Panc1 (cell line): ENCODE data around the gene CPA2. TPM values are rescaled to one million over a fixed set of nuclear protein-coding genes. Genes with fewer than 3 reads are reported as not detected.
"Not testable (repeated sequence)": the region's sequence is repeated elsewhere in the genome, so short reads cannot be mapped to it uniquely, and the experiment has no call there.

Source experiments
- ATAC-seq: fragments of 200-7000 bp; cut with Tn5 transposase; 2 replicates; pipeline ENCODE4 v1.9.1; 2020; ENCODE audit warnings: mild to moderate bottlenecking, moderate library complexity
- BruUV-seq: library from RNA; stranded (reverse); fragments of 400-500 nt; replicated peaks from 2 replicates; lab custom pipeline; 2021; lab: Mats Ljungman, UMichigan
- CTCF ChIA-PET: fragments of 300-600 bp; sonication (Branson Sonifier 250); formaldehyde crosslinking; loops from one replicate; lab custom pipeline; 2022; ENCODE audit warnings: antibody characterized with exemption; lab: Charles Lee
- POLR2A ChIA-PET: fragments of 300-600 bp; sonication (Branson Sonifier 250); formaldehyde crosslinking; loops from one replicate; lab custom pipeline; 2022; ENCODE audit warnings: antibody characterized with exemption; lab: Charles Lee
- DNase-seq: peaks from one replicate; pipeline ENCODE4 v3.0.0-alpha.2; 2010; ENCODE audit warnings: low read depth, low spot score
- H3K27ac ChIP-seq: 2 replicates; pipeline ENCODE4 v1.5.1; 2011; ENCODE audit warnings: mild to moderate bottlenecking, low read length, inconsistent platforms
- H3K27me3 ChIP-seq: fragments of 200-500 bp; sonication (Bioruptor generic); 2 replicates; pipeline ENCODE4 v1.6.0; 2014; ENCODE audit warnings: low read length, inconsistent platforms; ENCODE audit not compliant: control insufficient read depth, insufficient read depth
- H3K36me3 ChIP-seq: fragments of 200-500 bp; sonication (Bioruptor generic); 2 replicates; pipeline ENCODE4 v1.5.1; 2014; ENCODE audit warnings: inconsistent platforms, mild to moderate bottlenecking, low read length, moderate library complexity; ENCODE audit not compliant: control insufficient read depth, insufficient read depth
- H3K4me1 ChIP-seq: 2 replicates; pipeline ENCODE4 v1.5.1; 2011; ENCODE audit warnings: inconsistent platforms, mild to moderate bottlenecking, low read length, moderate library complexity; ENCODE audit not compliant: control insufficient read depth, insufficient read depth
- H3K4me3 ChIP-seq, 2 experiments: 2 replicates each; pipeline ENCODE4 v1.5.1; 2011 to 2012; ENCODE audit warnings: low read depth in 2 of 2, low read length in 2 of 2, mild to moderate bottlenecking in 2 of 2, inconsistent platforms in 1 of 2, moderate library complexity in 1 of 2
- H3K9me3 ChIP-seq: fragments of 200-500 bp; sonication (Bioruptor generic); 2 replicates; pipeline ENCODE4 v1.5.1; 2014; ENCODE audit warnings: low read depth, mild to moderate bottlenecking, inconsistent platforms, low read length, moderate library complexity; ENCODE audit not compliant: control insufficient read depth, insufficient read depth
- POLR2AphosphoS5 ChIP-seq: IDR thresholded peaks from 2 replicates; pipeline ENCODE4 v1.6.1; 2012; ENCODE audit warnings: mild to moderate bottlenecking, low read depth, low read length, moderate library complexity
- SIN3A ChIP-seq: IDR thresholded peaks from 2 replicates; pipeline ENCODE4 v1.6.1; 2012; ENCODE audit warnings: low read depth, mild to moderate bottlenecking, low read length, moderate library complexity, borderline replicate concordance; ENCODE audit not compliant: insufficient read depth
- TCF7L2 ChIP-seq: IDR thresholded peaks from 2 replicates; pipeline ENCODE4 v1.6.1; 2011; ENCODE audit warnings: mild to moderate bottlenecking, low read depth, low read length, inconsistent platforms
- in situ Hi-C: cut with HindIII; loops from 2 replicates; pipeline ENCODE4 v1.10.0; 2016; ENCODE audit warnings: low sequenced_read_pairs, low pct_unique_long_range_greater_than_20kb
- intact Hi-C: fragments of 100-400 bp; cut with micrococcal nuclease; formaldehyde crosslinking; loops from one replicate; pipeline ENCODE4 v1.10.0; 2022; ENCODE audit not compliant: unreplicated experiment
- total RNA-seq: library from RNA; stranded (reverse); gene quantifications from one replicate; pipeline ENCODE4 v1.2.1, GENCODE V29; 2021; ENCODE audit not compliant: unreplicated experiment
- TF ChIP-seq, protein P1 (sequence below): fragments of 450-650 bp; IDR thresholded peaks from 2 replicates; pipeline ENCODE4 v1.5.1; 2017; ENCODE audit warnings: mild to moderate bottlenecking
- TF ChIP-seq, protein P2 (sequence below), 2 experiments: IDR thresholded peaks; 2 replicates each; pipeline ENCODE4 v1.6.1; 2011 to 2012; ENCODE audit warnings: low read depth in 2 of 2, control low read depth in 1 of 2, low read length in 1 of 2, mild to moderate bottlenecking in 1 of 2, moderate library complexity in 1 of 2; ENCODE audit not compliant: insufficient read depth in 1 of 2

Gene CPA2
- total RNA-seq, 1 experiment from 2014 or later, result 0.87 TPM

DNA sequence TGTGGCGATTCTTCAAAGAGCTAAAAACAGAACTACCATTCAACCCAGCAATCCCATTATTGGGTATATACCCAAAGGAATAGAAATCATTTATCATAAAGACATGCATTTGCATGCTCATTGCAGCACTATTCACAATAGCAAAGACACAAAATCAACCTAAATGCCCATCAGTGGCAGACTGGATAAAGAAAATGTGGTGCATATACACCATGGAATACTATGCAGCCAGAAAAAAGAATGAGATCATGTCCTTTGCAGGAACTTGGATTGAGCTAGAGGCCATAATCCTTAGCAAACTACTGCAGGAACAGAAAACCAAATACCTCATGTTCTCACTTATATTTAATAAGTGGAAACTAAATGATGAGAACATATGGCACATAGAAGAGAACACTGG is 20.2 kb upstream of the CPA2 start:
- H3K4me1 ChIP-seq, BruUV-seq, H3K4me3 ChIP-seq, DNase-seq, H3K27ac ChIP-seq, CTCF ChIA-PET, H3K27me3 ChIP-seq, ATAC-seq, H3K9me3 ChIP-seq, H3K36me3 ChIP-seq, POLR2A ChIA-PET, in situ Hi-C loops: not testable (repeated sequence)
- intact Hi-C loops, result loop anchor here (10.0 kb wide), 1 partner anchor 588 kb away; no protein-coding TSS in a partner anchor

DNA sequence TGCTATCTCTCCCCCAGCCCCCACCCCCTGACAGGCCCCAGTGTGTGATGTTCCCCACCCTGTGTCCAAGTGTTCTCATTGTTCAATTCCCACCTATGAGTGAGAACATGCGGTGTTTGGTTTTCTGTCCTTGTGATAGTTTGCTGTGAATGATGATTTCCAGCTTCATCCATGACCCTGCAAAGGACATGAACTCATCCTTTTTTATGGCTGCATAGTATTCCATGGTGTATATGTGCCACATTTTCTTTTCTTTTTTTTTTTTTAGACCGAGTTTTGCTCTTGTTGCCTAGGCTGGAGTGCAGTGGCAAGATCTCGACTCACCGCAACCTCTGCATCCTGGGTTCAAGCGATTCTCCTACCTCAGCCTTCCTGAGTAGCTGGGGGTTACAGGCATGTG is 17.8 kb upstream of the CPA2 start:
- ATAC-seq, POLR2A ChIA-PET, BruUV-seq, H3K4me1 ChIP-seq, H3K4me3 ChIP-seq, H3K36me3 ChIP-seq, CTCF ChIA-PET, H3K27ac ChIP-seq, H3K9me3 ChIP-seq, DNase-seq, H3K27me3 ChIP-seq, in situ Hi-C loops: not testable (repeated sequence)
- intact Hi-C loops, result loop anchor here (10.0 kb wide), 1 partner anchor 586 kb away; no protein-coding TSS in a partner anchor

DNA sequence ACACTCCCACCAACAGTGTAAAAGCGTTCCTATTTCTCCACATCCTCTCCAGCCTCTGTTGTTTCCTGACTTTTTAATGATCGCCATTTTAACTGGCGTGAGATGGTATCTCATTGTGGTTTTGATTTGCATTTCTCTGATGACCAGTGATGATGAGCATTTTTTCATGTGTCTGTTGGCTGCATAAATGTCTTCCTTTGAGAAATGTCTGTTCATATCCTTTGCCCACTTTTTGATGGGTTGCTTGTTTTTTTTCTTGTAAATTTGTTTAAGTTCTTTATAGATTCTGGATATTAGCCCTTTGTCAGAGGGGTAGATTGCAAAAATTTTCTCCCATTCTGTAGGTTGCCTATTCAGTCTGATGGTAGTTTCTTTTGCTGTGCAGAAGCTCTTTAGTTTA is 17.0 kb upstream of the CPA2 start:
- ATAC-seq, H3K4me1 ChIP-seq, H3K27ac ChIP-seq, H3K27me3 ChIP-seq, H3K9me3 ChIP-seq, POLR2A ChIA-PET, CTCF ChIA-PET, BruUV-seq, H3K4me3 ChIP-seq, H3K36me3 ChIP-seq, DNase-seq, in situ Hi-C loops: not testable (repeated sequence)
- intact Hi-C loops, result loop anchor here (10.0 kb wide), 1 partner anchor 585 kb away; no protein-coding TSS in a partner anchor

DNA sequence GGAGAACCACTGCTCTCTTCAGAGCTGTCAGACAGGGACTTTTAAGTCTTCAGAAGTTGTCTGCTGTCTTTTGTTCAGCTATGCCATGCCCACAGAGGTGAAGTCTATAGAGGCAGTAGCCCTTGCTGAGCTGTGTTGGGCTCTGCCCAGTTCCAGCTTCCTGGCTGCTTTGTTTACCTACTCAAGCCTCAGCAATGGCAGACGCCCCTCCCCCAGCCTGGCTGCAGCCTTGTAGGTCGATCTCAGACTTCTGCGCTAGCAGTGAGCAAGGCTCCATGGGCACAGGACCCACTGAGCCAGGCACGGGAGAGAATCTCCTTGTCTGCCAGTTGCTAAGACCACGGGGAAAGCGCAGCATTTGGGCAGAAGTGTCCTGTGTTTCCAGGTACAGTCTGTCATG is 12.1 kb upstream of the CPA2 start:
- no peak overlapping the region for H3K27ac ChIP-seq
- POLR2A ChIA-PET, result no interaction called here
- BruUV-seq, result no TSS peak
- H3K4me3 ChIP-seq, result no peak overlapping the region
- TF ChIP-seq TCF7L2, result no peak
- no peak for TF ChIP-seq POLR2AphosphoS5
- TF ChIP-seq, protein P1, sequence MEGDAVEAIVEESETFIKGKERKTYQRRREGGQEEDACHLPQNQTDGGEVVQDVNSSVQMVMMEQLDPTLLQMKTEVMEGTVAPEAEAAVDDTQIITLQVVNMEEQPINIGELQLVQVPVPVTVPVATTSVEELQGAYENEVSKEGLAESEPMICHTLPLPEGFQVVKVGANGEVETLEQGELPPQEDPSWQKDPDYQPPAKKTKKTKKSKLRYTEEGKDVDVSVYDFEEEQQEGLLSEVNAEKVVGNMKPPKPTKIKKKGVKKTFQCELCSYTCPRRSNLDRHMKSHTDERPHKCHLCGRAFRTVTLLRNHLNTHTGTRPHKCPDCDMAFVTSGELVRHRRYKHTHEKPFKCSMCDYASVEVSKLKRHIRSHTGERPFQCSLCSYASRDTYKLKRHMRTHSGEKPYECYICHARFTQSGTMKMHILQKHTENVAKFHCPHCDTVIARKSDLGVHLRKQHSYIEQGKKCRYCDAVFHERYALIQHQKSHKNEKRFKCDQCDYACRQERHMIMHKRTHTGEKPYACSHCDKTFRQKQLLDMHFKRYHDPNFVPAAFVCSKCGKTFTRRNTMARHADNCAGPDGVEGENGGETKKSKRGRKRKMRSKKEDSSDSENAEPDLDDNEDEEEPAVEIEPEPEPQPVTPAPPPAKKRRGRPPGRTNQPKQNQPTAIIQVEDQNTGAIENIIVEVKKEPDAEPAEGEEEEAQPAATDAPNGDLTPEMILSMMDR, result no peak
- TF ChIP-seq, protein P2, sequence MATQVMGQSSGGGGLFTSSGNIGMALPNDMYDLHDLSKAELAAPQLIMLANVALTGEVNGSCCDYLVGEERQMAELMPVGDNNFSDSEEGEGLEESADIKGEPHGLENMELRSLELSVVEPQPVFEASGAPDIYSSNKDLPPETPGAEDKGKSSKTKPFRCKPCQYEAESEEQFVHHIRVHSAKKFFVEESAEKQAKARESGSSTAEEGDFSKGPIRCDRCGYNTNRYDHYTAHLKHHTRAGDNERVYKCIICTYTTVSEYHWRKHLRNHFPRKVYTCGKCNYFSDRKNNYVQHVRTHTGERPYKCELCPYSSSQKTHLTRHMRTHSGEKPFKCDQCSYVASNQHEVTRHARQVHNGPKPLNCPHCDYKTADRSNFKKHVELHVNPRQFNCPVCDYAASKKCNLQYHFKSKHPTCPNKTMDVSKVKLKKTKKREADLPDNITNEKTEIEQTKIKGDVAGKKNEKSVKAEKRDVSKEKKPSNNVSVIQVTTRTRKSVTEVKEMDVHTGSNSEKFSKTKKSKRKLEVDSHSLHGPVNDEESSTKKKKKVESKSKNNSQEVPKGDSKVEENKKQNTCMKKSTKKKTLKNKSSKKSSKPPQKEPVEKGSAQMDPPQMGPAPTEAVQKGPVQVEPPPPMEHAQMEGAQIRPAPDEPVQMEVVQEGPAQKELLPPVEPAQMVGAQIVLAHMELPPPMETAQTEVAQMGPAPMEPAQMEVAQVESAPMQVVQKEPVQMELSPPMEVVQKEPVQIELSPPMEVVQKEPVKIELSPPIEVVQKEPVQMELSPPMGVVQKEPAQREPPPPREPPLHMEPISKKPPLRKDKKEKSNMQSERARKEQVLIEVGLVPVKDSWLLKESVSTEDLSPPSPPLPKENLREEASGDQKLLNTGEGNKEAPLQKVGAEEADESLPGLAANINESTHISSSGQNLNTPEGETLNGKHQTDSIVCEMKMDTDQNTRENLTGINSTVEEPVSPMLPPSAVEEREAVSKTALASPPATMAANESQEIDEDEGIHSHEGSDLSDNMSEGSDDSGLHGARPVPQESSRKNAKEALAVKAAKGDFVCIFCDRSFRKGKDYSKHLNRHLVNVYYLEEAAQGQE (IDR thresholded peaks at IDR 0.05; ENCODE audit: insufficient read depth in 1 of 2, low read depth in 2 of 2, low read length in 1 of 2), result no peak
- no peak for TF ChIP-seq SIN3A
- in situ Hi-C loops, result no loop called here
- CTCF ChIA-PET, result no interaction called here
- no peak for ATAC-seq
- H3K9me3 ChIP-seq, result peaks cover 20% of the 10 kb centered on the region; the same call in 1 of the 2 replicates
- H3K27me3 ChIP-seq, result no peaks in the 10 kb centered on the region
- DNase-seq, result no peak
- H3K4me1 ChIP-seq, result no peaks in the 10 kb centered on the region
- no peaks in the 10 kb centered on the region for H3K36me3 ChIP-seq
- intact Hi-C loops, result no loop called here
